GM19328 (cell line): ENCODE results near the gene NVL.
"Not testable (repeated sequence)": the region's sequence is repeated elsewhere in the genome, so short reads cannot be mapped to it uniquely, and the experiment has no call there.

Experiments used
- ATAC-seq: cut with Tn5 transposase; IDR thresholded peaks from one replicate; pipeline ENCODE4 v1.9.1; 2021; ENCODE audit warnings: mild to moderate bottlenecking, moderate library complexity; ENCODE audit not compliant: unreplicated experiment

Gene NVL

GRCh38 chr1:224238212-224238611 lies 91.8 kb downstream of the NVL start:
- ATAC-seq, result no peak

- no peak for ATAC-seq
Observed at GRCh38 chr1:224237119-224237881, 92.7 kb downstream of the NVL start.

DNA sequence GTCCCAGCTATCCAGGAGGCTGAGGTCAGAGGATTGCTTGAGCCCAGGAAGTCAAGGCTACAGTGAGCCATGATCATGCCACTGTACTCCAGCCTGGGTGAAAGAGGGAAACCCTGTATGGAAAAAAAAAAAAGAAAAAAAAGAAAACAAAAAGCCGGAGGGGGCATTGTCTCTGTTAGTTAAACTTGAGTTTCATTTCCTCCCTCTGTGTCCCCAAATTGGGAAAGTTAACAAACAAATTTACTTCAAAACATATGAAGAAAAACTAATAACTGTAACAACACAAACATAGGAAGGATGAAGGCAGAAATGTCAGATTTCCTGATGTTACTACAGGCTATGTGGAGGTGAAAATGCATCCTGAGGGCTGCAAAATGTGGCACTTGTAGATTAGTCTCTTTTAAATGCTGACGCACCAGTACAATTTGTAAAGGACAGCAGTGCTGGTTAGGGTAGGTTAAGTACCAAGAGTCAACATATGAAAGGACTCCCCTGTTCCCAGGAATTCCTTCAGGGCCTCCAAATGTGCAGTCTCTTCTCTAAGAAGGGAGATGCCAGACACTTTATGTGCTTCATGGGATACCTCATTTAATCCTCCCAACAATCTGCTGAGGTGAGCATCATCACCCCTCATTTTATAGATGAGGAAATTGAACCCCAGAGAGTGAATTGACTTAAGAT lies 94.0 kb downstream of the NVL start:
- no peak for ATAC-seq

- ATAC-seq, result no peak
Observed at GRCh38 chr1:224234017-224234416, 96.0 kb downstream of the NVL start.

- no peak for ATAC-seq
Observed at GRCh38 chr1:224226849-224227502, 103.0 kb downstream of the NVL start.

- no peak for ATAC-seq
Observed at GRCh38 chr1:224223819-224224714, 105.9 kb downstream of the NVL start.

DNA sequence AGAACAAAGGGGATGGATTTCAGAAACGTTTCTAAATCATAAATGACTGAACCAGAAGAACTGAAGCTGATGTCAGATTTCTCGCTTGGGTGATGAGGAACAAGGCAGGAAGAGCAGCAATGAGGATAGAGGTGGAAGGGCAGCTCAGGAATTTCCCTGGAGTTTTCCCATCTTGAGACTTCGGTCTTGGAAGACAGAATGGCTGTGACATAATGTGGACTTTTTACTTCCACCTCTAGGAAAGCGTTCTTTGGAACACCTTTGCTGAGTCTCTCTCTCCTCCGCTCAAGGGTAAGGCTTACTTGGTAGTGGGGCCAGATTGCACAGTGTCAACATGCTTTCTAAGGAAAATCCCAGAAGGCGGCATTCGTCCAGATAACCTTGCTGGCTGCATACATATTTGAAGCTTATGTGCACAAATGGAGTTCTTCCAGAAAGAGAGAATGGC lies 110.3 kb downstream of the NVL start:
- ATAC-seq, result no peak

- ATAC-seq, result no peak
Observed at GRCh38 chr1:224219011-224219611, 110.9 kb downstream of the NVL start.

DNA sequence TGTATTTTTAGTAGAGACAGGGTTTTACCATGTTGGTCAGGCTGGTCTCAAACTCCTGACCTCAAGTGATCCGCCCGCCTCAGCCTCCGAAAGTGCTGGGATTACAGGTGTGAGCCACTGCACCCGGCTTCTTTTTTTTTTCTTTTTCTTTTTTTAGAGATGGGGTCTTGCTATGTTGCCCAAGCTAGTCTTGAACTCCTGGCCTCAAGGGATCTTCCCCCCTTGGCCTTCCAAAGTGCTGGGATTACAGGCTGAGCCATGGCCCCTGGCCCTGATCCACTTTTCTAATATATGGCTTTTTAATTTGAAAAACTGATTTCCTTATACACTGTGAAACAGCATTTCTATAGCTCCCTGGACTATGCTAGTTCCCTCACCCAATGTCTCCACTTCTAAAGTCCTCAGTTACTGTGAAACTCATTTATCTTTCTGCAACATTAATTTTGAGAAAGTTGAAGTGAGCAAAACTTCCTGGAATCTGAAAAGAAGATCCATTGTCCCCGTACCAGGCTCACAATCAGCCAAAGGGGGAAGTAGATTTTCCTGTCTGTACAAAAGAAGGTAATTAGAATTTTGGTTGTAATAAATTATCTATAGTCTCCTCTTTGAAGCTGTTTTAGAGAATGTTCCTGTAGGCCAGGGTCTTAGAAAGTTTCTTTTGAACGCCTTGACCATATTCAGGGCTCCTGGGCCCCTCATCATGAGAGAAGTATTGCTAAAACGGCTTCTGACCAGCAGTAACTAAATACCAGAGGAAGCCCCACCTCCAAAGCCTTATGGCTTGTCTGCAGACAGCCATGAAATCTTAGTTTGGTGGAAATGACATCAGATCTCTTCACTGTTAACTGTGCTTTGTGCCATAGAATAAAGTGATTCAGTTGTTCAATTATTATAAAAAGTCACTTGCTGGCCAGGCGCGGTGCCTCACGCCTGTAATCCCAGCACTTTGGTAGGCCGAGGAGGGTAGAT lies 112.0 kb downstream of the NVL start:
- no peak for ATAC-seq

DNA sequence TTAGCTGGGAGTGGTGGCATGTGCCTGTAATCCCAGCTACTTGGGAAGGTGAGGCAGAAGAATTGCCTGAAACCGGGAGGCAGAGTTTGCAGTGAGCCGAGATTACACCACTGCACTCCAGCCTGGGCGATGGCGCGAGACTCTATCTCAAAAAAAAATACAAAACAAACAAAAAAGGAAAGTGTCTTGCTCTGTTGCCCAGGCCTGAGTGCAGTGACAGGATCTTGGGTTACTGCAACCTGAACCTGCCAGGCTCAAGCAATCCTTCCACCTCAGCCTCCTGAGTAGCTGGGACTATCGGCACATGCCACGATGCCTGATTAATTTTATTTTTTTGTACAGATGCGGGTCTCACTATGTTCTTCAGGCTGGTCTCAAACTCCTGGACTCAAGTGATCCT lies 113.6 kb downstream of the NVL start:
- ATAC-seq, result no peak

DNA sequence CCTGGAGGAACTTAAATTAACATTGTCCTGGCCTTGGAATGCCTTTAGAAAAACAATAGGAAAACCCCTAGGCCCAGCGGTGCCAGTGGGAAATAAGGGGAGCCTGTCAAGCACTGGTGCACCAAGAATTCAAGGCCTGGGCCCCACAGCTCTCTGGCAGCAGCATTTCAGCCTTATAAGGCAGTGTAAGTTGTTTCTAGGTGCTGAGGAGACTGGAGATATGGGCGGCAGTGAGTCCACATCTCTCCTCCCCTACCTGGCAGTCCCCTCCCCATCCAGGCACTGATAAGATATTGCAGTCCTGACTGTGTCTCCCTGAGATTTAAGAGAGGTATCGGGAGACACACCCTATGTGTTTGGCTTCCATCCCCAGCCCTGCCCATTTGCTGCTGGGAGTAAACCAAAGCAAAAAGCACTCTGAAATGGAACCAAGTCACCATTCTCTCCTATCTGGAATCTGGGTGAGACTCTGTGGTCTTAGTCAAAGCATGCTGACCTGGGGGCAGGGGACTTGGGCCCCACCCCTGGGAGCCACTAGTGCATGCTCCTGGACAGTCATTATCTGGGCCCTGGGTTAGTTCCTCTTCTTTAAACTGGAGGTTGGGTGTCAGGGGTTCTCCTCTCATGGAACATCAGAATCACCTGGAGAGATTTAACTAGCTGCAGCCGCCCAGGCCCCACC lies 116.4 kb downstream of the NVL start:
- ATAC-seq, result no peak

DNA sequence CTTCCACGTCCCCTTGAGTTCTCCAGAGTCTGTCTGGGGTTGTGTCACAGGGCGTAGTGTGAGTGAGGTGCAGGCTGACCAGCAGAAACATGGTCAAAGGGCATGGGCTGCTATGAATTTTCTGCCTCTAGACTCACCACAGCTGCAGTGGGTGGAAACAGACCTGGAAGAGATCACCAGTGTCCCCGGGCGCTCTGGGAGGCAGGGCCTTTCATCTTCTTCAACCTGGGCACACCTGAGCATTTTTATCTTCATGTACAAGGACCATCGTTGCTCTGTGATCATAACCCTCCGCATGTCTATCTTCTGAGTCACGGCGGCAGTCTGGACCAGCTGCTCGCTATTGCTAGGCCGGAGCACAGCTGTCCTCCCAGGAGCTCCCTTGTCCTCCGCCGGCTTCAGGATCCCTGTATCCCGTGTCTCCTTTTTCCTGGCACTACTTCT lies 117.3 kb downstream of the NVL start:
- ATAC-seq, result no peak

GRCh38 chr1:224211206-224211962 lies 118.6 kb downstream of the NVL start:
- ATAC-seq, result no peak

DNA sequence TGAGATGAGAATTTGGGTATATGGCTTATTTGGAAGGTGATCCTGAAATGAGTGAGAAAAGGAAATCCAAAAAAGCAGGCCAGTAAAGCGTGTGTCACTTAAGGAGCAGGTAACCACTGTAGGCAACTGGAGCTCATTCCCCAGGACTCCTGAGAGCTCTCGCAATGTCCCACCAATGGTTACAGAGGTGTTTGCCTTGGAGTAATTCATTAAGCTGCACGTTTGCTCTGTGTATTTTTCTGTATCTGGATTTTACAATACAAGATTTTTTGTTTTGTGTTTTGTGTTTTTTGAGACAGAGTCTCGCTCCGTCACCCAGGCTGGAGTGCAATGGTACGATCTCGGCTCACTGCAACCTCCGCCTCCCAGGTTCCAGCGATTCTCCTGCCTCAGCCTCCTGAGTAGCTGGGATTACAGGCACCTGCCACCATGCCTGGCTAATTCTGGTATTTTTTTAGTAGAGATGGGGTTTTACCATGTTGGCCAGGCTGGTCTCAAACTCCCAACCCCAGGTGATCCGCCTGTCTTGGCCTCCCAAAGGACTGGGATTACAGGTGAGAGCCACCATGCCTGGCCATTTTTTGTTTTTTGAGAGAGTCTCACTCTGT lies 123.9 kb downstream of the NVL start:
- ATAC-seq, result not testable (repeated sequence)

DNA sequence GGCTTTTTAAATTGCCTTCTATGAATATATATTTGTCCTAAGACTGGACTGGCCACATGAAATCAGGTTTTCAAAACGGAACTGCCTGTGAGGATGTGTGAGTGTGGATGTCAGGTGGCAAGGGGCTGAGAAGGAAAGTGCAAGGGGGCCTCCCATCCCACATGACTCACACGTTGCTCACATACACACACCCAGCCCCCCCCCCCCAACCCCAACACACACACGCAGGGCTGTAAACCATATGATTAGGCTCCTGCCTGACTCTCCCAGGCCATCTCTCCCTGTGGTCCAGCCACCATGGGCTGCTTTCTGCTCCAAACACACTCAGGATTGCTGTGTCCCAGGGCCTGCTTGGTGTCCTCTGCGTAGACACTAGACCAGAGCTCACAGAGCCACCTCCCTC lies 124.5 kb downstream of the NVL start:
- no peak for ATAC-seq

- peak; percentile 55 for ATAC-seq
Observed at GRCh38 chr1:224203243-224204016, 126.5 kb downstream of the NVL start.

DNA sequence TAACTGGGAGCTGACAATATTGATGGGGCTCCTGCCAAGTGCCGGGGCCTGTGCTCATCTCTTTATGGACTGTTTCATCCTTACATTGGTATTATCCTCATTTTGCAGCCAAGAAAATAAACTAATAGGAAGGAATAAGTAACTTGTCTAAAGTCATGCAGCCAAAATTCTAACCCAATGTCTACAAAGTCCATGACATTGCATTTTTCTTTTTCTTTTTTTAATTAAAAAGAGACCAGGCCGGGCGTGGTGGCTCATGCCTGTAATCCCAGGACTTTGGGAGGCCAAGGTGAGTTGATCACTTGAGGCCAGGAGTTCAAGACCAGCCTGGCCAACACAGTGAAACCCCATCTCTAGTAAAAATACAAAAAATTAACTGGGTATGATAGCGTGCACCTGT lies 128.1 kb downstream of the NVL start:
- ATAC-seq, result no peak
